ENCODE data around the gene LEMD1.

LEMD1 gene

DNA sequence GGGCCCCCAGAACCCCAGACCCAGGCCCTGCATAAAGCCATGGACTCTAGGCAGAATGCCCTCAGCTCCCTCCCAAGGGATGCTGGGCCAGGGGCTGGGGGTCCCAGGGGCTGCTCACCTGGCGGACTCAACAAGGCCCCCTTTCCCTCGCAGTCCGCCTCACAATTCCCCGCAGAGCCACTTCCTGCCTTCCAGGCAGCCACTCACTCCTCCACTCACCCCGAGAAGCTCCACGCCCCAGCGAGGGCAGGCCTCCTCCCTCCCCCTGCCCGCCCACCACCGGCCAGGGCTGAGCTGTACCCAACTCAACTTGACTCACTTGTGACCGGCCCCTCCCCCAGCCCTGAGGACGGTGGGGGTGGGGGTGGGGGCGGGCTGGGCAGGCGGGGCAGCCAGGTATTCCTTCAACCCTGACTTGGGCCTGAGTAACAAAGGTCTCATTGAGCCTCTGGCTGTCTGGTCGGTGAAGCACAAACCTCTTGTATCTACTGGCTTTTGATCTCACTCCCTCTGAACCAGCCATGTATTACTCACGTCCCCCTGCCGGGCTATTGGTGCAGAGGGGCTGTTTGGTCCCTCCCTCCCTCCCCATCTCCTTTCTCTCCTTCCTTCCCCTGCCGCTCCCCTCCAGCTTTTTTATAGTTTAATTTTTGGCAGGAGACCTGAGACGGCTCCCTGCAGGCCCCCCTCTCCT lies 28.0 kb upstream of the LEMD1 start:
- no peak for DNase-seq
- H3K9me3 ChIP-seq (replicated peaks; ENCODE audit: insufficient read depth, low read length) = no peaks in the 10 kb centered on the region
- no peaks in the 10 kb centered on the region for H3K36me3 ChIP-seq (replicated peaks; ENCODE audit: insufficient read depth, low read length)
- H2AFZ ChIP-seq (ENCODE audit: low read length) = no peak overlapping the region
- peaks cover 28% of the 10 kb centered on the region for H3K27me3 ChIP-seq (replicated peaks; ENCODE audit: insufficient read depth, low read length)
- H4K20me1 ChIP-seq (ENCODE audit: insufficient read depth, low read length) = no peaks in the 10 kb centered on the region
- TF ChIP-seq EZH2 (optimal IDR thresholded peaks at IDR 0.05; ENCODE audit: low read depth, low read length) (no peak), EZH2phosphoT487 (IDR thresholded peaks at IDR 0.05; ENCODE audit: low read length) (no peak)
- TF ChIP-seq, protein P1, sequence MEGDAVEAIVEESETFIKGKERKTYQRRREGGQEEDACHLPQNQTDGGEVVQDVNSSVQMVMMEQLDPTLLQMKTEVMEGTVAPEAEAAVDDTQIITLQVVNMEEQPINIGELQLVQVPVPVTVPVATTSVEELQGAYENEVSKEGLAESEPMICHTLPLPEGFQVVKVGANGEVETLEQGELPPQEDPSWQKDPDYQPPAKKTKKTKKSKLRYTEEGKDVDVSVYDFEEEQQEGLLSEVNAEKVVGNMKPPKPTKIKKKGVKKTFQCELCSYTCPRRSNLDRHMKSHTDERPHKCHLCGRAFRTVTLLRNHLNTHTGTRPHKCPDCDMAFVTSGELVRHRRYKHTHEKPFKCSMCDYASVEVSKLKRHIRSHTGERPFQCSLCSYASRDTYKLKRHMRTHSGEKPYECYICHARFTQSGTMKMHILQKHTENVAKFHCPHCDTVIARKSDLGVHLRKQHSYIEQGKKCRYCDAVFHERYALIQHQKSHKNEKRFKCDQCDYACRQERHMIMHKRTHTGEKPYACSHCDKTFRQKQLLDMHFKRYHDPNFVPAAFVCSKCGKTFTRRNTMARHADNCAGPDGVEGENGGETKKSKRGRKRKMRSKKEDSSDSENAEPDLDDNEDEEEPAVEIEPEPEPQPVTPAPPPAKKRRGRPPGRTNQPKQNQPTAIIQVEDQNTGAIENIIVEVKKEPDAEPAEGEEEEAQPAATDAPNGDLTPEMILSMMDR (IDR thresholded peaks at IDR 0.05; ENCODE audit: low read length) = no peak
- H3K27ac ChIP-seq (ENCODE audit: low read length) = no peak overlapping the region
- no peaks in the 10 kb centered on the region for H3F3A ChIP-seq (ENCODE audit: insufficient read depth, low read length)
- no peak overlapping the region for H3K4me2 ChIP-seq (ENCODE audit: low read depth, low read length)
- no peaks in the 10 kb centered on the region for H3K9me2 ChIP-seq (replicated peaks; ENCODE audit: insufficient read depth, low read length)
- H3K9ac ChIP-seq (ENCODE audit: low read length) = no peak overlapping the region
- no peak overlapping the region for H3K4me3 ChIP-seq (ENCODE audit: low read length)
- no peaks in the 10 kb centered on the region for H3K79me2 ChIP-seq (ENCODE audit: low read length)
- H3K4me1 ChIP-seq (ENCODE audit: low read length) = peaks cover 5% of the 10 kb centered on the region; the same call in 1 of the 2 replicates

DNA sequence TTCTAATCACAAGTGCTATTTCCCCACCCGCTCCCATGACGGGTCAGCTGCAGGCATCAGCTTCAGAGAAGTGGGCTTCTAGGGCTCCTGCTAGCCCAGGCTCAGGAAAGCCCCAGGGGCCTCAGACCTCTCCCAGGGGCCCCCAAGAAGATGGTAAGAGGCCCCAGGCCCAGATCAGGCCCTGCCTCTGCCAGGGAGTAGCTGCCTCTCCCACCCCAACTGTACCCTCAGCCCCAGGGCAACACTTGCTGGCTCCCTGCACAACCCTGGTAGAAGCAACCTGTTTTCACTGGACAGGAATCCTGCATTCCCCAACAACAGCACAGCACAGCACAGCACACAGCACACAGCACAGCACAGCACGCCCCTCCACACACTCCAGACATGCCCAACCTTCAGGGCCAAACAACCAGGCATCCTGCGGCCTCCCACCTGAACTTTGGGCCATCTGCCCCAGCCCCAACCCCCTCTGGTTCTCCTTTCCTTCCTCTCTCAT lies 27.4 kb upstream of the LEMD1 start:
- no peak overlapping the region for H3K4me3 ChIP-seq (ENCODE audit: low read length)
- peaks cover 5% of the 10 kb centered on the region; the same call in 1 of the 2 replicates for H3K4me1 ChIP-seq (ENCODE audit: low read length)
- H3K27me3 ChIP-seq (replicated peaks; ENCODE audit: insufficient read depth, low read length) = peaks cover 23% of the 10 kb centered on the region
- H3K9me3 ChIP-seq (replicated peaks; ENCODE audit: insufficient read depth, low read length) = no peaks in the 10 kb centered on the region
- H3K79me2 ChIP-seq (ENCODE audit: low read length) = no peaks in the 10 kb centered on the region
- no peak overlapping the region for H3K4me2 ChIP-seq (ENCODE audit: low read depth, low read length)
- TF ChIP-seq EZH2 (optimal IDR thresholded peaks at IDR 0.05; ENCODE audit: low read depth, low read length) = no peak
- TF ChIP-seq, protein P1 (IDR thresholded peaks at IDR 0.05; ENCODE audit: low read length) = no peak
- no peak for TF ChIP-seq EZH2phosphoT487 (IDR thresholded peaks at IDR 0.05; ENCODE audit: low read length)
- no peak overlapping the region for H3K27ac ChIP-seq (ENCODE audit: low read length)
- H3F3A ChIP-seq (ENCODE audit: insufficient read depth, low read length) = no peaks in the 10 kb centered on the region
- H3K9me2 ChIP-seq (replicated peaks; ENCODE audit: insufficient read depth, low read length) = no peaks in the 10 kb centered on the region
- H4K20me1 ChIP-seq (ENCODE audit: insufficient read depth, low read length) = no peaks in the 10 kb centered on the region
- no peak overlapping the region for H3K9ac ChIP-seq (ENCODE audit: low read length)
- no peak for DNase-seq
- no peak overlapping the region for H2AFZ ChIP-seq (ENCODE audit: low read length)
- no peaks in the 10 kb centered on the region for H3K36me3 ChIP-seq (replicated peaks; ENCODE audit: insufficient read depth, low read length)

DNA sequence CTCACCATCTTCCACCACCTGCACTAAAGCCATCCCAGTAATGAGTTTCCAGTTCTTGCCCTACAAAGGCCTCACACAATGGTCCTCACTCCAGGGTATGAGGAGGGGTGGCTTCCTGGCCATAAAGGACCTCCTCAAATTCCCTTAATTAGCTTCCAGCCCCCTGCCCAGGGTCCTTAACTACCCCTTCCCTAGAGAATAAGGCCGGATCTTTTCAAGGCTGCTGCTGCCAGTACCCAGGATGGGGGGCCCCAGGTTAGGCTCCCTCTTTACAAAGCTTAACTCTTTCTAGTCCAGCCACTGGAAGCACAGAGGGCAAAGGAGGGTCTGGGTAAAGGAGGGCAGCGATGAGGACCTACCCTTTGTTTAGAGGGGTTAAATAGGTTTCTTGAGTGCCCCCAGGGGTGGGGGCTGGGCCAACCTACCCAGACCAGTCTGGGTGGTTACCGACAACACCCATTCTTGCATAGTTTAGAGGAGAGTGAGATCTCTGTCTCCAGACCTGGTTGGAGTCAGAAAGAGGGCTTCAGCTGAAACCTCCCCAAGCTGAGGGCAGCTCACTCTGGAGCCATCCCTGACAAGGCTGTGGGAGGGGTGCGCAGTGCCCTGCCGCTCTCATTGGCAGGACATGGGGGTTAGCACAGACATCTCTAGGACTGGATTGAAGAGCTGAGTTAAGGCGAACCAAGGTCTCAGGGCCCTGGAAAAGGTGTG lies 26.8 kb upstream of the LEMD1 start:
- no peaks in the 10 kb centered on the region for H4K20me1 ChIP-seq (ENCODE audit: insufficient read depth, low read length)
- H3K9ac ChIP-seq (ENCODE audit: low read length) = no peak overlapping the region
- H3K4me1 ChIP-seq (ENCODE audit: low read length) = peaks cover 5% of the 10 kb centered on the region; the same call in 1 of the 2 replicates

More for the DNA sequence above, 26.8 kb upstream of the LEMD1 start:
- Histone ChIP-seq H3F3A (ENCODE audit: insufficient read depth, low read length) (no peaks in the 10 kb centered on the region), H3K4me3 (ENCODE audit: low read length) (no peak overlapping the region), H3K9me3 (replicated peaks; ENCODE audit: insufficient read depth, low read length) (no peaks in the 10 kb centered on the region), H3K4me2 (ENCODE audit: low read depth, low read length) (no peak overlapping the region), H3K9me2 (replicated peaks; ENCODE audit: insufficient read depth, low read length) (no peaks in the 10 kb centered on the region), H3K79me2 (ENCODE audit: low read length) (no peaks in the 10 kb centered on the region), H3K27me3 (replicated peaks; ENCODE audit: insufficient read depth, low read length) (peaks cover 18% of the 10 kb centered on the region), H3K36me3 (replicated peaks; ENCODE audit: insufficient read depth, low read length) (no peaks in the 10 kb centered on the region), H2AFZ (ENCODE audit: low read length) (no peak overlapping the region), H3K27ac (ENCODE audit: low read length) (no peak overlapping the region)
- TF ChIP-seq EZH2 (optimal IDR thresholded peaks at IDR 0.05; ENCODE audit: low read depth, low read length) = no peak
- TF ChIP-seq, protein P1 (IDR thresholded peaks at IDR 0.05; ENCODE audit: low read length) = no peak
- TF ChIP-seq EZH2phosphoT487 (IDR thresholded peaks at IDR 0.05; ENCODE audit: low read length) = no peak
- DNase-seq = no peak
